Fibroblast of skin of back (primary cell): Measurements from ENCODE around the gene COA3. TPM values are rescaled to one million over a fixed set of nuclear protein-coding genes. Genes with fewer than 3 reads are reported as not detected.

ENCODE experiments used
- DNase-seq: peaks from one replicate; pipeline ENCODE4 v3.0.0-alpha.2; 2013
- polyA plus RNA-seq, 2 experiments: library from polyadenylated mRNA; unstranded; fragments of 120-200 nt; gene quantifications; one replicate each; pipeline ENCODE4 v1.2.1, GENCODE V29; 2013; ENCODE audit not compliant: insufficient read length in 2 of 2

The COA3 gene, protein sequence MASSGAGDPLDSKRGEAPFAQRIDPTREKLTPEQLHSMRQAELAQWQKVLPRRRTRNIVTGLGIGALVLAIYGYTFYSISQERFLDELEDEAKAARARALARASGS
- 45.7 TPM for polyA plus RNA-seq (2013, experiment 1 of 2; ENCODE audit: insufficient read length)
- 36.8 TPM for polyA plus RNA-seq (2013, experiment 2 of 2; ENCODE audit: insufficient read length)

DNA sequence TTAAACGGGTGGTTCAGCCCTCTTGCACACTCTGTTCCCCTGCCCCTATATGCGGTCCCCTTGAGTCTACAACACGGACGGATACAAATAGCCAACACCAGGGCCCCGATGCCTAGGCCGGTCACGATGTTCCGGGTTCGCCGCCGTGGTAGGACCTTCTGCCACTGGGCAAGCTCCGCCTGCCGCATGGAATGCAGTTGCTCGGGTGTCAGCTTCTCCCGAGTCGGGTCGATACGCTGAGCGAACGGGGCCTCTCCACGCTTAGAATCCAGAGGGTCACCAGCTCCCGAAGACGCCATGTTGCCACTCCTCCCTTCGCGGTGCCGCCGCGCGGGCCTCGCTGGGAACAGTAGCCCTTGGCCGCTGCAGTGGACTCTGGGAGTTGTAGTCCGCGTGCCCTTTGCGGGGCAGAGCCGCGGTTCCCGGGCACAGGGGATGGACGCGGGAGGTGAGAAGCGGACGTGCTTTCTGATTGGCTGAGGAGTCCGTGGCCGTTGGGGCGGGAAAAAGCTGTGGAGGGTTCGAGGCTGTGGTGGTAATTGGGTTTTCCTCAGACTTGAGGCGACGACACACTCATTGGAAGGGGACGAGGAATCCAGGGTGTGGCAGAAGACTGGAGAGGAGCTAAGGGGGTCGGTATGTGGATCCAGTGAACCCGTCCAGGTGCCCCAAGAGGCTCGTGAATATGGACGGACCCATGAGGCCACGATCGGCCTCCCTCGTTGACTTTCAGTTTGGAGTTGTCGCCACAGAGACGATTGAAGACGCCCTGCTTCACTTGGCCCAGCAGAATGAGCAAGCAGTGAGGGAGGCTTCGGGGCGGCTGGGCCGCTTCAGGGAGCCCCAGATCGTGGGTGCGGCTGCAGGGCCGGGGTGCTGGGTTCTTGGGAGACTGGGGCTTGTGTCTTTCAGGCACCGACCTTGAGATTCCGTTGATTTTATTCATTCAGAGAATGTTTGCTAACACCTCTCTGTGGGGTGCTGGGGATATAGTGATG lies at the start of gene COA3, which contains the start of gene CNTD1:
TSS of gene COA3 (minus strand) at position 322 of the 998 bp plus-strand sequence. CDS start at position 299, 23 bp downstream.
TSS of gene CNTD1 (plus strand) at position 479 of the 998 bp plus-strand sequence. CDS start at position 686, 207 bp downstream.
- peak; percentile 90 for DNase-seq

- DNase-seq = no peak
Observed at GRCh38 chr17:42848093-42848492, 49.6 kb upstream of the COA3 start.

DNA sequence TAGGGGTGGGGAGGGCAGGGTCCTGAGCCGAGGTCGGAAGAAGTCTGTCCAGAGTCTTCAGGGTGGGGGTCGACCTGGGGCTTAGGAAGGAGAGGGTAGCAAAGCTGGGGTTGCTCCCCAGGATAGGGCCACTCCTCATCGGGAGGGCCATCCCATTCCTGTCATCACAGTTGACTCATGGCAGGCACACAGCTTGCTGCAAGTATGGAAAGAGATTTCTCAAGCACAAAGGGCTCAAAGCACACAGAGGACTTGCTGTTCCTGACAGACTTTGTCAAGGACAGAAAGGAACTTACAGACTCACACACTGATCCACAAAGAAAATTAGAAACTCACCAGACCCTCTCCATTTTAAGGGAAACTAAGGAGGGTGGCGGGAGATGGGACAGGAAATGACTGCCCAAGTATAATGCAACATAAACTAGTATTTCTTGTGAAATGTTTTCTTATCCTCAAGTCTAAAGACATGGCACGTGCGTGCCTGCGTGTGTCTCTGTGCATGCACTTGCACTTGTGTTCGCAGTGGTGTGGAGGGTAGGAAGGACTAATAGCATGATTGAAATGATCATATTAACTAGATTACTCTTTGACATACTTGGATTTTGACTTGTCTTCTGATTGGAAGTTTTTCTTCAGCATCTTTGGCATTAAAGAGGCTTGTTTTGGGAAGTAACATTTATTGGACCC lies 48.2 kb upstream of the COA3 start:
- peak; percentile 16 for DNase-seq

DNA sequence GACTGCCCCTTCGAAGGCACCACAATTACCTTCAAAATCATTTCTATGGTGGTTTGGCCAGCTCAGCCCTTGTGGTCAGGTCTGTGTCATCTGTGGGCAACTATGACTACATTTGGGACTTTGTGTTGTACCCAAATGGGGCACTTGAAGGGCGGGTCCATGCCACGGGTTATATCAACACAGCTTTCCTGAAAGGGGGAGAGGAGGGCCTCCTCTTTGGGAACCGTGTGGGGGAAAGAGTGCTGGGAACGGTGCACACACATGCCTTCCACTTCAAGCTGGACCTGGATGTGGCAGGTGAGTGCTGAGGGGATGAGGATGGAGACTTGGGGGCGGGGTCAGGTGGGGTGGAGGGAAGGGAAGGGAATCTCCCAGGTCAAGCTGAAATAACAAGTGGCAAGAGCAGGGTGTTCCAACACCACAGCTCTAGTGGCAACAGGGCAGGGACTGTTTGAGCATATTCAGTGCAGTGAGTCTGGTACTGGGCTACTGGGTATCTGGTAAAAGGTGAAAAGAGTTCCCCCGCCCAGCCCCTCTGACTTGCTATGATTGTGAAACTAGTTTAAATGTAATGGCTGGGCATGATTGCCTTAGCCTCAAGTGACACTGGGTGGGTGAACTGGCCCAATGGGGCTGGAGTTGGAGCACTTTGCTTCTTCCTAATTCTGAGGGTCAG lies 47.6 kb upstream of the COA3 start:
- DNase-seq = peak; percentile 5

DNA sequence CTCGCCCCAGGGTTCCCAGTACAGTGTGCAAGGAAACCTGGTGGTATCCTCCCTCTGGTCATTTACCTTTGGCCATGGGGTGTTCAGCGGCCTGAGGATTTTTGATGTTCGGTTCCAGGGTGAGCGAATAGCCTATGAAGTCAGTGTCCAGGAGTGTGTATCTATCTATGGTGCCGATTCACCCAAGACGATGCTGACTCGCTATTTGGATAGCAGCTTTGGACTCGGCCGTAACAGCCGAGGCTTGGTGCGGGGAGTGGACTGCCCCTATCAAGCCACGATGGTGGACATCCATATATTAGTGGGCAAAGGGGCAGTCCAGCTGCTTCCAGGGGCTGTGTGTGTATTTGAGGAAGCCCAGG lies 47.0 kb upstream of the COA3 start:
- DNase-seq = no peak

- DNase-seq = no peak
Observed at GRCh38 chr17:42844761-42845555, 46.5 kb upstream of the COA3 start.

DNA sequence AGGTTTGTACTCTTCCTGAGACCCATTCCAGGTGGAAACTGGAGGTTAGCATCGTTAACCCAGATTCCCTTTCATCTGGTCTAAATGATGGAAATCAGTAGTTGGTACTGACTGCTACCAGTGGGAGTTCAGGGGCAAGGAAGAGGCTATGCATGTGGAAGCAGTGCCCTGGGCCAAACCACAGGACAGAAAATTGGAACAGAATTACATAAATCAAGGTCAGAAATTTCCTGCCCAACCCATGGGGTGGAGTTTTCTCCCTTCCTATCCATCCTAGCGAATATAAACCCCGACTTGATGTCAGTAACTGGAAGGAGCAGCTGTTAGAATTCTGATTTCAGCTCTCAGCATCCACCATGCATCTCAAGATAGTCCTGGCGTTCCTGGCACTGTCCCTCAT lies 45.8 kb upstream of the COA3 start, which contains the start of gene AOC2:
TSS of gene AOC2 (plus strand) at position 310 of the 400 bp plus-strand sequence. CDS start at position 357, 47 bp downstream.
- no peak for DNase-seq

GRCh38 chr17:42843358-42843934 lies 44.9 kb upstream of the COA3 start:
- peak; percentile 63 for DNase-seq

GRCh38 chr17:42841975-42842685 lies 43.6 kb upstream of the COA3 start:
- DNase-seq = no peak

DNA sequence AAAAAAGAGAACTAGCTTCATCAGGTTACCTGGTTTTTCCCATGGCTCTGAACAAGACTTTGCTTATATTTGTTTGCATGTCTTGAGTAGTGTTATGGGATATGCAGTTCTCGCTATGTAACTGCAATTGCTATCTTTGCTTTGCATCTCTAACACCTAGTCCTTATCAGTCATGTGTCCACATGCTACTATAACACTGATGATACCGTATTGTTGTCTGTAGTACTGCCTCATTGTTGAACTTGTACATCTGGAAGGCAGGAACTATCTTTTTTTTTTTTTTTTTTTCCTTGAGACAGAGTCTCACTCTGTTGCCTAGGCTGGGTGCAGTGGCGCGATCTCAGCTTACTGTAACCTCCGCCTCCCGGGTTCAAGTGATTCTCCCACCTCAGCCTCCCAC lies 37.2 kb upstream of the COA3 start:
- no peak for DNase-seq

DNA sequence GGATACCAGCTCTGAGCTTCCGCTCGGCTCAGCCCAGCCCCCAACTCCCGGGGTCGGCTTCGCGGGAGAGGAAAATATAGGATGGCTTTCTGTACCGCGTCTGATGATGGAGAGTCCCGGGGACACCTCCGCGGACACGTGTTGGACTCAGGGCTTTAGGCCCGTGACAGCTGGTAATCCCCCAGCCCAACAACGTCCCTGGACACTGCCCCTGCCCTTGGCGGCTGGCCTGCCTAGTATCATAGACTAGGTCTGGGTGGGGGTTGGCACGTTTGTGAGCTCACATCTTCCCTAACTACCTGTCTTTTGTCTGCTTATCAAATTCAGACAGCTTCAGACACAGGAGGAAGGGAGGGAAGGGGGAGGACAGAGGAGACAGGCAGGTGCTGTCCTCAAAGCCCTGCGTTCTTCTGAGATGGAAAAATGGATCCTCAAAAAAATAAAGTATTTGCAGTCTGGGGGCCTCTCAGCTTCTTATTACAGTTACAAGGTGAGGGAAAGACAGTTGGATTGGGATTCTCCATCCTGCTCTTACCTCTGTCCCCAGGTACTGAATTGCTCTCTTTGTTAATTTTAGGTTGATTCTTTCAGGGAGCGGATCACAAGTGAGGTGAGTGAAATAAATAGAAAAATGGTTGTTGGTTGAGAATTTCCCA lies 35.4 kb upstream of the COA3 start:
- no peak for DNase-seq

- DNase-seq = peak; percentile 88
Observed at GRCh38 chr17:42832934-42833766, 34.6 kb upstream of the COA3 start, which contains the start of gene PSME3. TSS of gene PSME3 (plus strand) at chr17:42833397. CDS start at chr17:42833632, 235 bp downstream.

- DNase-seq = no peak
Observed at GRCh38 chr17:42832213-42832933, 33.9 kb upstream of the COA3 start.

- no peak for DNase-seq
Observed at GRCh38 chr17:42830971-42831370, 32.5 kb upstream of the COA3 start.

DNA sequence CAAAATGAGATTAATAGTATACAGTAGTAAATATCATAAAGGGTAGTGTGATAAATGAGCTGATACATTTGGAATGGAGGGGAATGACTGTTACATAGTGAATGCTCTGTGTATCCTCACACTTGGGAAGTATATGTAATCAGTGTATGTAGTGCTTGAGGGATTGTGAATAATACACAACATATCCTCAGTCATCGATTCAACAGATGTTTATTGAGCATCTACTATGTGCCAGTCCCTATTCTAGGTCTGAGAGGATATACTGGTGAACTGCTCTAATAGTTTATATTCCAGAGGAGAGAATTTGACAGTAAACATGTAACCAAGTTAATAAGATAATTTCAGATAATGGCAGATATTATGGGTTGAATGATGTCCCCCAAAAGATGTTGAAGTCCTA lies 29.0 kb upstream of the COA3 start:
- DNase-seq = no peak

DNA sequence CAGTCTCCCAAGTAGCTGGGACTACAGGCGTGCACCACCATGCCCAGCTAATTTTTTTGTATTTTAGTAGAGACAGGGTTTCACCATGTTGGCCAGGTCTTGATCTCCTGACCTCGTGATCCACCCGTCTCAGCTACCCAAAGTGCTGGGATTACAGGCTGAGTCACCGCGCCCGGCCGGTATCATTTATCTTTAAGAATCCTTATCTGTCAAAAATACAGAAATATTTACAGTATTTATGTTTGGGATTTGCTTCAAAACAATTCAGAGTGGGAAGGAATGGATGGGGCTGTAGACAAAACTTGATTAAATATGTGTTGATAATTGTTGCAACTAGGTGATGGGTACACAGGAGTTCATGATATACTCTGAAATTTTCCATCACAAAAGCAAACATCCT lies 22.7 kb upstream of the COA3 start:
- DNase-seq = no peak

- peak; percentile 67 for DNase-seq
Observed at GRCh38 chr17:42819939-42820535, 21.5 kb upstream of the COA3 start.

DNA sequence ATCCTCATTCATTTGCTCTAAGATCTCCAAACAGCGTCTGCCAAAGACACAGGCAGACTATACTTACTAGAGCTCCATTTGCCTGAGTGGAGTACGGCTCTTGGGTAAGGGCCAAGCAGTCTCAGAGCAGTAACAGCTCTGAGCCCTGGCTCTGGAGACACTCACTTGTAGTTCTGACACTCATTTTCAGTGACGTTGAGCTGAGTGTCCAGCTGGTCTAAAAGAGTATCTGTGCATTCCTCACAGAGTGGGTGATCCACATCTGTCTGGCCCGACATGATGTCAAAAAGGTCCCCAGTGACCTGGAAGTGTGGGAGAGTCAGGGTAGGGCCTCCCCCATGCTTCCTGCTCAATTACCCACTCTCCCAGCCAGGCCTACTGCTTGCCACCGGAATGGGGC lies 19.9 kb upstream of the COA3 start:
- no peak for DNase-seq
